ENCODE data around the gene ITGB3. TPM values are rescaled to one million over a fixed set of nuclear protein-coding genes. Genes with fewer than 3 reads are reported as not detected.
A peak's percentile ranks its signal among the peaks of the same experiment; 100 is the strongest.

ITGB3 gene
- total RNA-seq, 5 donors from 2014 or later (not counting 1 experiment from before 2014, with no cell fraction given): 0.22 to 3.8 (median 0.26) TPM

- no peaks in the 10 kb centered on the region for H3K27me3 ChIP-seq (replicated peaks in 1 of 2; ENCODE audit: control insufficient read depth in 2 of 2, extremely low read depth in 1 of 2, insufficient read depth in 2 of 2, low read length in 1 of 2)
- Mint-ChIP-seq H3K27me3 (no peaks in the 10 kb centered on the region), H3K9me3 (no peaks in the 10 kb centered on the region), H3K36me3 (peaks cover 5% of the 10 kb centered on the region), H3K4me3 (peak overlapping the region; percentile 95 to 99 (median 96)), H3K27ac (peak overlapping the region; percentile 93 to 96), H3K4me1 (peaks cover 13 to 23% (median 21%) of the 10 kb centered on the region in 3 donors)
- ATAC-seq (replicated peaks in 1 of 4) (peak; percentile 59 to 68 (median 64)), DNase-seq (peak; percentile 20 to 71 (median 49))
- peak overlapping the region; percentile 78 for H3K27ac ChIP-seq (ENCODE audit: low read length)
- H3K36me3 ChIP-seq (ENCODE audit: control insufficient read depth in 2 of 2, extremely low read depth in 1 of 2, insufficient read depth in 1 of 2, low read length in 1 of 2): no peaks in the 10 kb centered on the region
- no peaks in the 10 kb centered on the region for H3K9me3 ChIP-seq
- H3K4me3 ChIP-seq (ENCODE audit: control insufficient read depth in 1 of 2, extremely low read depth in 1 of 2, low read length in 1 of 2): peak overlapping the region; percentile 82 to 94
- ChIA-PET POLR2A (interaction anchor here in 1 of 2 donors (0.5 kb wide), 1 partner anchor 199 kb away, joined by 3 read pairs; no protein-coding TSS in a partner anchor), CTCF (interaction anchor here (0.6 to 1.2 kb wide), 2 partner anchors 9 to 541 kb away, joined by 3 to 7 read pairs; no protein-coding TSS in a partner anchor)
- 0% methylated on average over 15 of the region's 28 CpGs for WGBS (ENCODE audit: insufficient coverage)
- H3K4me1 ChIP-seq (ENCODE audit: control insufficient read depth in 1 of 2, extremely low read depth in 1 of 2, insufficient read depth in 2 of 2, low read length in 2 of 2): peaks cover 3 to 16% of the 10 kb centered on the region in 2 experiments
Measured at GRCh38 chr17:47324224-47325020, 70.8 kb downstream of the ITGB3 start.

- POLR2A ChIA-PET: interaction anchor here in 1 of 2 donors (0.6 kb wide), 1 partner anchor 244 kb away, joined by 3 read pairs; no protein-coding TSS in a partner anchor
- Histone ChIP-seq H3K4me3 (ENCODE audit: control insufficient read depth in 1 of 2, extremely low read depth in 1 of 2, low read length in 1 of 2) (no peak overlapping the region), H3K4me1 (ENCODE audit: control insufficient read depth in 1 of 2, extremely low read depth in 1 of 2, insufficient read depth in 2 of 2, low read length in 2 of 2) (peaks cover 3 to 16% of the 10 kb centered on the region in 2 experiments), H3K36me3 (ENCODE audit: control insufficient read depth in 2 of 2, extremely low read depth in 1 of 2, insufficient read depth in 1 of 2, low read length in 1 of 2) (no peaks in the 10 kb centered on the region), H3K27ac (ENCODE audit: low read length) (no peak overlapping the region), H3K27me3 (replicated peaks in 1 of 2; ENCODE audit: control insufficient read depth in 2 of 2, extremely low read depth in 1 of 2, insufficient read depth in 2 of 2, low read length in 1 of 2) (no peaks in the 10 kb centered on the region), H3K9me3 (no peaks in the 10 kb centered on the region)
- H3K27ac Mint-ChIP-seq: peak overlapping the region in 1 of 2 donors; percentile 96
- peaks cover 13 to 23% (median 21%) of the 10 kb centered on the region in 3 donors for H3K4me1 Mint-ChIP-seq
- DNase-seq (peak in 1 of 35 experiments; percentile 7), ATAC-seq (replicated peaks in 1 of 4) (no peak)
- H3K36me3 Mint-ChIP-seq: peaks cover 9% of the 10 kb centered on the region
- H3K4me3 Mint-ChIP-seq: peak overlapping the region; percentile 95 to 99 (median 96)
- no peaks in the 10 kb centered on the region for H3K9me3 Mint-ChIP-seq
- CTCF ChIA-PET: interaction anchor here in 1 of 2 donors (1.2 kb wide), 1 partner anchor 10 kb away, joined by 5 read pairs; no protein-coding TSS in a partner anchor
- WGBS (ENCODE audit: insufficient coverage): 100% methylated on average over 1 of the region's 1 CpG
- H3K27me3 Mint-ChIP-seq: no peaks in the 10 kb centered on the region
Measured at GRCh38 chr17:47325176-47325575, 71.5 kb downstream of the ITGB3 start.

- Histone ChIP-seq H3K4me3 (ENCODE audit: control insufficient read depth in 1 of 2, extremely low read depth in 1 of 2, low read length in 1 of 2) (no peak overlapping the region), H3K9me3 (no peaks in the 10 kb centered on the region), H3K36me3 (ENCODE audit: control insufficient read depth in 2 of 2, extremely low read depth in 1 of 2, insufficient read depth in 1 of 2, low read length in 1 of 2) (no peaks in the 10 kb centered on the region), H3K4me1 (ENCODE audit: control insufficient read depth in 1 of 2, extremely low read depth in 1 of 2, insufficient read depth in 2 of 2, low read length in 2 of 2) (no peaks in the 10 kb centered on the region), H3K27ac (ENCODE audit: low read length) (no peak overlapping the region), H3K27me3 (replicated peaks in 1 of 2; ENCODE audit: control insufficient read depth in 2 of 2, extremely low read depth in 1 of 2, insufficient read depth in 2 of 2, low read length in 1 of 2) (no peaks in the 10 kb centered on the region)
- Mint-ChIP-seq H3K4me3 (no peak overlapping the region), H3K27me3 (no peaks in the 10 kb centered on the region), H3K9me3 (no peaks in the 10 kb centered on the region), H3K27ac (no peak overlapping the region), H3K4me1 (peaks cover 0 to 2% (median under 1%) of the 10 kb centered on the region in 3 donors), H3K36me3 (peaks cover 44% of the 10 kb centered on the region)
- DNase-seq (no peak), ATAC-seq (replicated peaks in 1 of 4) (no peak)
- ChIA-PET POLR2A (no interaction called here), CTCF (no interaction called here)
- WGBS (ENCODE audit: insufficient coverage): no CpG with 5 or more reads among the region's 2 CpGs
Measured at GRCh38 chr17:47330548-47330947, 76.9 kb downstream of the ITGB3 start.

- DNase-seq: no peak
- Mint-ChIP-seq H3K4me1 (no peaks in the 10 kb centered on the region), H3K4me3 (no peak overlapping the region), H3K9me3 (no peaks in the 10 kb centered on the region), H3K36me3 (peaks cover 50% of the 10 kb centered on the region), H3K27ac (no peak overlapping the region), H3K27me3 (no peaks in the 10 kb centered on the region)
- H3K27me3 ChIP-seq (replicated peaks in 1 of 2; ENCODE audit: control insufficient read depth in 2 of 2, extremely low read depth in 1 of 2, insufficient read depth in 2 of 2, low read length in 1 of 2): no peaks in the 10 kb centered on the region
- H3K36me3 ChIP-seq (ENCODE audit: control insufficient read depth in 2 of 2, extremely low read depth in 1 of 2, insufficient read depth in 1 of 2, low read length in 1 of 2): no peaks in the 10 kb centered on the region
- ChIA-PET CTCF (no interaction called here), POLR2A (no interaction called here)
- H3K9me3 ChIP-seq: no peaks in the 10 kb centered on the region
- ATAC-seq (replicated peaks in 1 of 4): no peak
- H3K27ac ChIP-seq (ENCODE audit: low read length): no peak overlapping the region
- H3K4me3 ChIP-seq (ENCODE audit: control insufficient read depth in 1 of 2, extremely low read depth in 1 of 2, low read length in 1 of 2): no peak overlapping the region
- H3K4me1 ChIP-seq (ENCODE audit: control insufficient read depth in 1 of 2, extremely low read depth in 1 of 2, insufficient read depth in 2 of 2, low read length in 2 of 2): no peaks in the 10 kb centered on the region
Measured at GRCh38 chr17:47332287-47332686, 78.7 kb downstream of the ITGB3 start.

- POLR2A ChIA-PET: no interaction called here
- H3K4me1 Mint-ChIP-seq: no peaks in the 10 kb centered on the region
- Histone ChIP-seq H3K27me3 (replicated peaks in 1 of 2; ENCODE audit: control insufficient read depth in 2 of 2, extremely low read depth in 1 of 2, insufficient read depth in 2 of 2, low read length in 1 of 2) (no peaks in the 10 kb centered on the region), H3K27ac (ENCODE audit: low read length) (no peak overlapping the region), H3K4me3 (ENCODE audit: control insufficient read depth in 1 of 2, extremely low read depth in 1 of 2, low read length in 1 of 2) (no peak overlapping the region), H3K36me3 (ENCODE audit: control insufficient read depth in 2 of 2, extremely low read depth in 1 of 2, insufficient read depth in 1 of 2, low read length in 1 of 2) (no peaks in the 10 kb centered on the region), H3K4me1 (ENCODE audit: control insufficient read depth in 1 of 2, extremely low read depth in 1 of 2, insufficient read depth in 2 of 2, low read length in 2 of 2) (no peaks in the 10 kb centered on the region), H3K9me3 (no peaks in the 10 kb centered on the region)
- no peak overlapping the region for H3K4me3 Mint-ChIP-seq
- peaks cover 44% of the 10 kb centered on the region for H3K36me3 Mint-ChIP-seq
- no peak for DNase-seq
- no peaks in the 10 kb centered on the region for H3K9me3 Mint-ChIP-seq
- WGBS (ENCODE audit: insufficient coverage): no CpG with 5 or more reads among the region's 4 CpGs
- no peak overlapping the region for H3K27ac Mint-ChIP-seq
- CTCF ChIA-PET: no interaction called here
- ATAC-seq (replicated peaks in 1 of 4): no peak
- no peaks in the 10 kb centered on the region for H3K27me3 Mint-ChIP-seq
Measured at GRCh38 chr17:47335101-47335936, 81.7 kb downstream of the ITGB3 start.

GRCh38 chr17:47338026-47338425 is 84.4 kb downstream of the ITGB3 start:
- H3K36me3 Mint-ChIP-seq: peaks cover 34% of the 10 kb centered on the region
- ATAC-seq (replicated peaks in 1 of 4) (no peak), DNase-seq (no peak)
- H3K36me3 ChIP-seq (ENCODE audit: control insufficient read depth in 2 of 2, extremely low read depth in 1 of 2, insufficient read depth in 1 of 2, low read length in 1 of 2): no peaks in the 10 kb centered on the region
- CTCF ChIA-PET: no interaction called here
- no peaks in the 10 kb centered on the region for H3K27me3 ChIP-seq (replicated peaks in 1 of 2; ENCODE audit: control insufficient read depth in 2 of 2, extremely low read depth in 1 of 2, insufficient read depth in 2 of 2, low read length in 1 of 2)
- H3K27ac ChIP-seq (ENCODE audit: low read length): no peak overlapping the region
- H3K4me3 ChIP-seq (ENCODE audit: control insufficient read depth in 1 of 2, extremely low read depth in 1 of 2, low read length in 1 of 2): no peak overlapping the region
- no peaks in the 10 kb centered on the region for H3K27me3 Mint-ChIP-seq
- H3K27ac Mint-ChIP-seq: no peak overlapping the region
- no peak overlapping the region for H3K4me3 Mint-ChIP-seq
- no peaks in the 10 kb centered on the region for H3K4me1 Mint-ChIP-seq
- no peaks in the 10 kb centered on the region for H3K9me3 ChIP-seq
- H3K4me1 ChIP-seq (ENCODE audit: control insufficient read depth in 1 of 2, extremely low read depth in 1 of 2, insufficient read depth in 2 of 2, low read length in 2 of 2): no peaks in the 10 kb centered on the region
- no peaks in the 10 kb centered on the region for H3K9me3 Mint-ChIP-seq
- WGBS (ENCODE audit: insufficient coverage): no CpG with 5 or more reads among the region's 3 CpGs
- POLR2A ChIA-PET: no interaction called here
